Stimulated activated CD4-positive, alpha-beta T cell treated with anti-CD3 and anti-CD28 coated beads, Interleukin-1b, Interleukin-23, amount 100 ng/mL, for 24 hours (primary cell): Measurements from ENCODE around the gene PRH2.

ENCODE experiments used
- DNase-seq, 4 experiments: peaks; one replicate each; pipeline ENCODE4 v3.0.0-alpha.2; 2020; ENCODE audit warnings: low read depth in 4 of 4, low spot score in 1 of 4

The PRH2 gene

DNA sequence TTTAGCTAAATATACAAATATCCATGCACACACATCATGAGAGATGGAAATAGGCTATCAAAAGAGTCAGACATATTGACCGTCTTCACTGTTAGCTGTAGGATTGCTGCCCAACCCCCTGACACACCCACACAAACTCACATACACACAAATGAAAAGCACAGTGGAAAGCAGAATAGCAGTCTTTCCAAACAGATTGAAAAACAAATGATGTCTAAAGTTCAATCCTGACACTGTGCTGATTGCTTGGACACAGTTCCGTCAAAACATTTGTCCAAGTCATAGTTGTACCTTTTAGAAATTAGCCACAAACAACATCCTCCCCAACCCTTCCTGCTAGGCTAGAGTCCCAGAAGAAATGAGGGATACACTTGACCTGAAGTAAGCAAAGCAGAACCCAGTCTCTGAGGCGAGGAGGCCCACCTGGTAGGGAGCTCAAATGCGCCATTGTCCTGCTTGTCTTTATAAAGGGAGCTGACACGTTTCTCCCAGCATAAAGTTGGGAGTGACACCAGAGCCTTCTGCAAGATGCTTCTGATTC lies at the start of gene PRH2:
PRH2 (plus strand) TSS at position 491 of the 541 bp plus-strand sequence; CDS start at position 529, 38 bp downstream.
- no peak for DNase-seq

DNA sequence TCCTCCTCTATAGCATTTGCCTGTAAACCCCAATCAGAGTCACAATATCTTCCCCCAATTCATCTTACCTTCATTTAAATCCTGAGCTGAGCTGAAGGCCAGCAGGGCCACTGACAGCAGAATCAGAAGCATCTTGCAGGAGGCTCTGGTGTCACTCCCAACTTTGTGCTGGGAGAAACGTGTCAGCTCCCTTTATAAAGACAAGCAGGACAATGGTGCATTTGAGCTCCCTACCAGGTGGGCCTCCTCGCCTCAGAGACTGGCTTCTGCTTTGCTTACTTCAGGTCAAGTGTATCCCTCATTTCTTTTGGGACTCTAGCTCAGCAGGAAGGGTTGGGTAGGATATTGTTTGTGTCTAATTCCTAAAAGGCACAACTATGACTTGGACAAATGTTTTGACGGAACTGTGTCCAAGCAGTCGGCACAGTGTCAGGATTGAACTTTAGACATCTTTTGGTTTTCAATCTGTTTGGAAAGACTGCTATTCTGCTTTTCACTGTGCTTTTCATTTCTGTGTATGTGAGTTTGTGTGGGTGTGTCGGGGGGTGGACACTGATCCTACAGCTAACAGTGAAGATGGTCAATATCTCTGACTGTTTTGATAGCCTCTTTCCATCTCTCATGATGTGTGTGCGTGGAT lies 44.8 kb upstream of the PRH2 start, which contains the start of gene PRH1:
PRH1 (minus strand) TSS at position 170 of the 640 bp plus-strand sequence; CDS start at position 132, 38 bp downstream.
- DNase-seq: no peak

DNA sequence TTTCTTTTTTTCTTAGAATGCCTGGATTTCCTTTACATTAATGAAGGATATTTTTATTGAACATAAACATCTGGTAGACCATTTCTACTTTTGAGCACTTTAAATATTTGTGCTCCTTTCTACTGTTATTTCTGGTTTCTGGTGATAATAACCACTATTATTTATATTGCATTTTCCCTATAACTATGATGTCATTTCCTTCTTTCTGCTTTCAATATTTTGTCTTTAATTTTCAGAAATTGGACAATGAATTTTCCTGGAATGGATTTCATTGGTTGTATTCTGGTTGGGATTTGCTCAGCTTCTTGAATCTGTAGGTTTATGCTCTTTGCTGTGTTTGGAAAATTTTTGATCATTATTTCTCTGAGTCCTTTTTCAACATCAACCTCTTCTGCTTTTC lies 39.8 kb upstream of the PRH2 start:
- DNase-seq: no peak

DNA sequence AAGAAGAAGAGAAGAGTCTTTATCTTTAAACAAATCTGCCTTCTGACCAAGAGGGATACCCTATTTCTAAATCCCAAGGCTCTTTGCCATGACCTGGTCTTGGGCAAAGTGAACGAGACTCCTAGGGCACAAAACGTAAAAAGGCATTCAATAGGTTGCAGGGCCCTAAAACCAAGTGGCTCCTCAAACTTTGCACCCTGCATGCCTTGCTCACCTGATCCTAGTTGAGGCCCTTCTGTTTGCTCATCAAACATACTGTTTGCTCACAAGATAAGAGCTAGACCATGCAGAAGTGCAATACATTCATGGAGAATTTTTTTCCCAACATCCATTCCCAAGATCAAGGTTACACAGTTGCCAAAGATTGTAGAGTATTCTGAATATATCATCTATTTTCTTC lies 37.1 kb upstream of the PRH2 start:
- no peak for DNase-seq

DNA sequence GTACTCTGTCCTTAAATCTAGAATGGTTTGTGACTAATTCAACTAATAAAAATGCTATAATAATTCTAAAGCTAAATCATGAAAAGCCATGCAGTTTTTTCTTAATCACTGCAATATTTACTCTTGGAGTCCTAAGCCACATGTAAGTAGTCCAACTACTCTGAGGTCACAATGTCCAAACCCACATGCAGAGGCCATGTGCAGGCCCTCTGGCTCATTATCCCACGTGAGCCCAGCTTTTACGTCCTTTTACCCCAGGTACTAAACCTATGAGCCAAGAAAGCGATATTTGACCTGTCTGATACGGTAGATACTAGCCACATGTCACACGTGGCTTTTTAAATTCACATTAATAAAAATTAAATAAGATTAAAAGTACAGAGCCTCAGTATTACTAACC lies 32.2 kb upstream of the PRH2 start:
- DNase-seq: no peak

GRCh38 chr12:10900530-10900929 lies 28.5 kb upstream of the PRH2 start:
- no peak for DNase-seq

DNA sequence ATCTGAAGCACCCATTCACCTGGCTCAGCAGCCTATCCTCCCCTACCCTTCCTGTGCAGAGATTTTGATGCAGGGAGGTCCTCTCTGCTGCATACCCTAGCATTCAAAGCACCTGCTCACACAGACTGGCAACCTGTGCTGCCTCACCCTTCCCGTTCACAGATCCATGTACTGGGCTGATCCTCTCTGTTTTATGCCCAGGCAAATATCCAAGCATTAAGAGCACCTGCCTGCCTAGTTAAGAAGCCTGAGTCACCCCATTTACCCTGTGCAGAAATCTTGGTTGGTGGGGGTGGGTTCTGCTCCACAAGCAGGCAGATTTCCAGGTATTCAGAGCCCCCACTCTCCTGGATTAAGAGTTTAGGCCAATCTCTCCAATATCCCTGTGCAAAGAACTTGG lies 28.1 kb upstream of the PRH2 start:
- no peak for DNase-seq

- DNase-seq: no peak
Observed at GRCh38 chr12:10901427-10901826, 27.6 kb upstream of the PRH2 start.

GRCh38 chr12:10904686-10905085 lies 24.4 kb upstream of the PRH2 start:
- no peak for DNase-seq

GRCh38 chr12:10909462-10909861 lies 19.6 kb upstream of the PRH2 start, which contains the start of gene TAS2R13:
TSS of gene TAS2R13 (minus strand) at chr12:10909562. CDS start at chr12:10909298, 264 bp downstream.
- no peak for DNase-seq

- DNase-seq: no peak
Observed at GRCh38 chr12:10910380-10910779, 18.7 kb upstream of the PRH2 start.

DNA sequence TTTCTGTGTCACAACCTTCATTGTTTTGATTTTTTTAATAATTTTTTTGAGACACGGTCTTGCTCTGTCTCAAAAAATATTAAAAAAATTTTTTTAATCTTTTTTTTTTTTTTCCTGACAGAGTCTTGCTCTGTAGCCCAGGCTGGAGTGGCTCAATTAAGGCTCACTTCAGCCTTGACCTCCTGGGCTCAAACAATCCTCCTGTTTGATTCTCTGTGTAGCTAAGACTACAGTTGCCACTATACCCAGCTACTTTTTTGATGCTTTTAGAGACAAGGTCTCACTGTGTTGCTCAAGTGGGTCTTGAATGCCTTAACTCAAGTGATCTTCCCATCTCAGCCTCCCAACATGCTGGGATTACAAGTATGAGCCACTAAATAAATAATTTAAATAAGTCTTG lies 9.2 kb upstream of the PRH2 start:
- DNase-seq: no peak

DNA sequence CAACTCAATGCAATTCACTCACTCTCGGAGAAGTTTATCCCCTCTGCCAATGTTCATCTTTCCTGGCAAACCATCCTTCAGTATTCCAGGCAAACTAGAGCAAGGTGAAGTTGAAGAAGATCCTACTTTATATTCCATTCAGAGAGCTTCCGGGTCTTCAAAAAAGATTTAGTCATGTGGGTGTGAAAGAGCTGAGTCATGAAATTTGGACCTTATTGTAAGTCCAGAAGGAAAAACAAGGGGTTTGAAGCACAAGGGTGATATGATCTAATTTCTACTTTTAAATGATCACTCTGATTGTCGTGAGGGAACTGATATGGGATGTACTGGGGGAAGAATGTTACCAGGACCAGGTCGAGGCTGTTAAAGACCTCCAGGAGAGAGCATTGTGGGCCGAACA lies 2.8 kb upstream of the PRH2 start:
- no peak for DNase-seq

DNA sequence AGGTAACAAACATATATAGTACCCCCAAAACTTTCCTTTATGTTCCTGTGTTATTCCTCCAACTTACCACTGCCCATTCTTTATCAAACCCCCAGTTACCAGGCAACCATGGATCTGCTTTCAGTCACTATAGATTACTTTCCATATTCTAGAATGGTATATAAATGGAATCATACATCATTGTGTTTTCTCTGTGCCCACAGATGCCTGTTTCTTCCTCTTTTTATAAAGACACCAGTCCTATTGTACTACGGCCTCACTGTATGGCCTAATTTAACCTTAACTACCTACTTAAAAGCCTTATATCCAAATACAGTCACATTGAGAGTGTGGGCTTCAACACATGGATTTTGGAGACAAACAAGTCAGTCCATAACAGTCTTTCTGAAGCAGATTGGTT lies 7.5 kb downstream of the PRH2 start:
- DNase-seq: no peak

DNA sequence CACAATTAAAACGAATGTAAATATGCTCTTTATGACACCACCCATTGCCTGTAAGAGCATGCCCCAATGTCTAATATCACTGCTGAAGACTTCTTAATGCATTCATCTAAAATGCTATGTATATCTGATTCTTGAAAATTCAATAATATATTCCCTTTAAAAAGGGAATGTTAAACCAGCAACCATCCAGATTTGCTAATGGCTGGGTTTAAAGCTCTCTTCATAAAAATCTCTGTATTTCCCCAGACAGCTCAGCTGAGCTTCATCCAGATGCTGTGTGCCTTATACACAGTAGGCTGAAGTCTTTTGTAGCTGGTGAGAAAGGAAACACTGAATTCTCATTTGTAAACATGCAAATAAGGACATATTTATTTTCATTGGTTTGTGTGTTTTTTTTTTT lies 10.1 kb downstream of the PRH2 start, which contains the start of gene TAS2R14:
TAS2R14 (minus strand) TSS at position 101 of the 400 bp plus-strand sequence; CDS start at position 45, 56 bp downstream.
- no peak for DNase-seq

- no peak for DNase-seq
Observed at GRCh38 chr12:10940389-10940788, 11.4 kb downstream of the PRH2 start.

DNA sequence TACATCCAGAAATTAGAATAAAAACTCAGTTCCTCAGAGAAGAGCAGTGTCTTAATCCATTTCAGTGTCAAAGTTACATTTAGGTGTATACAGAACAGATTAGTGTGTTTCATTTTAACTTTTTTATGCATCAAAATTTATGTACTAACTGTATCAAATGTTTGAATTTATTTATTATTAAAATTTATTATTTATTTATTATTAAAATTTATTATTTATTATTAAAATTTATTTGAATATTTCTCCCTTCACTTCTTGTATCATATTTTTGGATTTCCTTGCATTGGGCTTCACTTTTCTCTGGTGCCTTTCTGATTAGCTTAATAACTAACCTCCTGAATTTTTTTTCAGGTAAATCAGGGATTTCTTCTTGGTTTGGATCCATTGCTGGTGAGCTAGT lies 12.3 kb downstream of the PRH2 start:
- no peak for DNase-seq

DNA sequence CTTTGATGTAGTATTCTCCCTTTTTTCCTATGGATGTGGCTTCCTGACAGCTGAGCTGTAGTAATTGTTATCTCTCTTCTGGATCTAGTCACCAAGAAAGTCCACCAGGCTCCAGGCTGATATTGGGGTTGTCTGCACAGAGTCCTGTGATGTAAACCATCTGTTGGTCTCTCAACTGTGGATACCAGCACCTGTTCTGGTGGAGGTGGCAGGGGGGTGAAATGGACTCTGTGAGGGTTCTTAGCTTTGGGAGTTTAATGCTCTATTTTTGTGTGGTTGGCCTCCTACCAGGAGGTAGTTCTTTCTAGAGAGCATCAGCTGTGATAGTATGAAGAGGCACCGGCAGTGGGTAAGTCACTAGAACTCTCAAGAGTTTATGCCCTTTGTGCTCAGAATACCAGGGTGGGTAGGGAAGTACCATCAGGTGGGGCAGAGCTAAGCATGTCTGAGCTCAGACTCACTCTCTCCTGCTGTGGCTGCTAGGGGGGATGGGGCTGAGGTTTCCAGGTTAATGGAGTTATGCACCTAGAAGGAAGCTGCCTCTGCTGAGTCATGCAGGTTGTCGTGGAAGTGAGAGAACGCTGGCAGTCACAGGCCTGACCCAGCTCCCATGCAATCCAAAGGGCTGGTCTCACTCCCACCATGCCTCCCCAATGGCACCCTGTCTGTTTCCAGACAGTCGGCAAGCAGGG lies 13.0 kb downstream of the PRH2 start:
- DNase-seq: no peak

- no peak for DNase-seq
Observed at GRCh38 chr12:10943167-10943566, 14.1 kb downstream of the PRH2 start.

DNA sequence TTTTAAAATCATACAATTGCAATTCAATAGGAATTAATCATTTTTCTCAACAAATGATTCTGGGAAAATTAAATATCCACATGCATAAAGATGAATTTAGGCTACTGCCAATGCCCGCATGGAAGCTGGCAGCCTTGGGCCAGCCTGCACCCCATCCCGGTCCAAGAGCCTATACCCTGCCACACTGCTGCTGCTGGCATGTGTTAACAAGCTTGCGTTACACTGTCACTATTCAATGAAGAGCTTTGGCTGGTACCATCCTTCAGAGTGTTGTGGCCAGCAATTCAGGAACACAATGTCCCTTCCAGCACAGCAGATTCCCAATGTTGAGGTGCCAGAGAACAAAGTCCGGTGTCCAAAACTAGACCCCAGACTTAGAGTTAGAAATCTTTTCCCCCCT lies 23.6 kb downstream of the PRH2 start:
- no peak for DNase-seq

- no peak for DNase-seq
Observed at GRCh38 chr12:10956085-10956484, 27.0 kb downstream of the PRH2 start.

DNA sequence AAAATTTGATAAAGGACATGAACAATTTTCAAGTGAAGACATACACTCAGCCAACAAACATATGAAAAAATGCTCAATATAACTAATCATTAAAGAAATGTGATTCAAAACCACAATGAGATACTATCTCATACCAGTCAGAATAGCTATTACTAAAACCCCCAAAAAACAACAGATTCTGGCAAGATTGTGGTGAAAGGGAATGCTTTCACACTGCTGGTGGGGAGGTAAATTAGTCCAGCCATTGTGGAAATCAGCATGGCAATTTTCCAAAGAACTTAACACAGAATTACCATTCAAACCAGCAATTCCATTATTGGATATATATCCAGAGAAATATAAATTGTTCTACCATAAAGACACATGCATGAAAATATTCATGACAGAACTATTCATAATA lies 28.7 kb downstream of the PRH2 start:
- no peak for DNase-seq
